Astrocyte (in vitro differentiated cells and primary cell): ENCODE data around the gene ZNF740.

Source experiments
- CTCF ChIP-seq: IDR thresholded peaks from 2 replicates; pipeline ENCODE4 v1.5.1; 2011; ENCODE audit warnings: low read depth, mild to moderate bottlenecking, inconsistent platforms, low read length, moderate library complexity; ENCODE audit not compliant: insufficient read depth
- EZH2 ChIP-seq: IDR thresholded peaks from 2 replicates; pipeline ENCODE4 v1.6.1; 2012; ENCODE audit warnings: mild to moderate bottlenecking, low read length, inconsistent platforms; ENCODE audit not compliant: insufficient read depth

- TF ChIP-seq CTCF, result no peak
- TF ChIP-seq EZH2, result no peak
Observed at GRCh38 chr12:53147653-53148052, 32.9 kb upstream of the ZNF740 start.
